H9 (cell line): ENCODE measurements around the gene EXOSC2. TPM values are rescaled to one million over a fixed set of nuclear protein-coding genes. Genes with fewer than 3 reads are reported as not detected.

ENCODE experiments used
- DNase-seq: peaks from one replicate; pipeline ENCODE4 v3.0.0-alpha.2; 2017
- H2AFZ ChIP-seq: one replicate; pipeline ENCODE4 v1.6.1; 2013; ENCODE audit warnings: mild to moderate bottlenecking, low read length, control low read depth, moderate library complexity
- H2AK5ac ChIP-seq: 2 replicates; pipeline ENCODE4 v1.6.1; 2013; ENCODE audit warnings: low read length, control low read depth, mixed read lengths; ENCODE audit not compliant: insufficient read length
- H2BK120ac ChIP-seq: one replicate; pipeline ENCODE4 v1.6.1; 2013; ENCODE audit warnings: low read depth, mild to moderate bottlenecking, low read length, control low read depth, inconsistent platforms; ENCODE audit not compliant: poor library complexity, severe bottlenecking
- H2BK12ac ChIP-seq: 2 replicates; pipeline ENCODE4 v1.6.1; 2013; ENCODE audit warnings: low read length, control low read depth, mixed read lengths, low read depth; ENCODE audit not compliant: insufficient read length
- H2BK15ac ChIP-seq: 2 replicates; pipeline ENCODE4 v1.6.1; 2013; ENCODE audit warnings: low read depth, low read length, control low read depth
- H2BK20ac ChIP-seq: one replicate; pipeline ENCODE4 v1.6.1; 2013; ENCODE audit warnings: low read depth, mild to moderate bottlenecking, low read length, control low read depth, inconsistent platforms; ENCODE audit not compliant: poor library complexity, severe bottlenecking
- H2BK5ac ChIP-seq: 2 replicates; pipeline ENCODE4 v1.6.1; 2013; ENCODE audit warnings: low read length, control low read depth, mixed read lengths; ENCODE audit not compliant: insufficient read length
- H3K14ac ChIP-seq: 2 replicates; pipeline ENCODE4 v1.6.1; 2013; ENCODE audit warnings: low read length, control low read depth; ENCODE audit not compliant: insufficient read depth
- H3K18ac ChIP-seq: 2 replicates; pipeline ENCODE4 v1.6.1; 2013; ENCODE audit warnings: low read depth, mild to moderate bottlenecking, mixed read lengths, low read length, control low read depth; ENCODE audit not compliant: insufficient read length
- H3K23ac ChIP-seq: 2 replicates; pipeline ENCODE4 v1.6.1; 2013; ENCODE audit warnings: low read length, control low read depth, mixed read lengths, low read depth; ENCODE audit not compliant: insufficient read length
- H3K23me2 ChIP-seq: 2 replicates; pipeline ENCODE4 v1.6.1; 2013; ENCODE audit warnings: low read depth, mild to moderate bottlenecking, mixed read lengths, low read length, control low read depth; ENCODE audit not compliant: insufficient read length, poor library complexity, severe bottlenecking
- H3K27ac ChIP-seq: 2 replicates; pipeline ENCODE4 v1.5.1; 2013; ENCODE audit warnings: low read length, control low read depth, mixed read lengths, low read depth; ENCODE audit not compliant: insufficient read length
- H3K27me3 ChIP-seq: 2 replicates; pipeline ENCODE4 v1.6.1; 2013; ENCODE audit warnings: low read length, control low read depth, inconsistent platforms; ENCODE audit not compliant: insufficient read depth
- H3K4ac ChIP-seq: 2 replicates; pipeline ENCODE4 v1.6.1; 2013; ENCODE audit warnings: low read depth, mild to moderate bottlenecking, control low read depth, inconsistent platforms, low read length, moderate library complexity
- H3K4me1 ChIP-seq: 2 replicates; pipeline ENCODE4 v1.6.1; 2013; ENCODE audit warnings: low read length, control low read depth, inconsistent platforms; ENCODE audit not compliant: insufficient read depth
- H3K4me2 ChIP-seq: 2 replicates; pipeline ENCODE4 v1.6.1; 2013; ENCODE audit warnings: low read length, control low read depth, mixed read lengths; ENCODE audit not compliant: insufficient read length, insufficient read depth
- H3K56ac ChIP-seq: 2 replicates; pipeline ENCODE4 v1.6.1; 2013; ENCODE audit warnings: low read depth, mild to moderate bottlenecking, mixed read lengths, low read length, control low read depth; ENCODE audit not compliant: insufficient read length
- H3K79me1 ChIP-seq: 2 replicates; pipeline ENCODE4 v1.6.1; 2013; ENCODE audit warnings: low read depth, mild to moderate bottlenecking, moderate library complexity, low read length, control low read depth, inconsistent platforms; ENCODE audit not compliant: insufficient read depth, poor library complexity, severe bottlenecking
- H3K79me2 ChIP-seq: 2 replicates; pipeline ENCODE4 v1.6.1; 2013; ENCODE audit warnings: low read length, control low read depth, inconsistent platforms; ENCODE audit not compliant: insufficient read depth
- H3K9ac ChIP-seq: 2 replicates; pipeline ENCODE4 v1.6.1; 2013; ENCODE audit warnings: low read length, control low read depth, mixed read lengths; ENCODE audit not compliant: insufficient read length; ENCODE audit errors: extremely low read depth
- H3K9me3 ChIP-seq: one replicate; pipeline ENCODE4 v1.6.1; 2013; ENCODE audit warnings: low read depth, low read length, inconsistent platforms; ENCODE audit not compliant: control insufficient read depth
- H3T11ph ChIP-seq: one replicate; pipeline ENCODE4 v1.6.1; 2013; ENCODE audit warnings: mild to moderate bottlenecking, low read length, control low read depth, inconsistent platforms
- H4K20me1 ChIP-seq: one replicate; pipeline ENCODE4 v1.6.1; 2013; ENCODE audit not compliant: control insufficient read depth, insufficient read length, insufficient read depth
- H4K5ac ChIP-seq: 2 replicates; pipeline ENCODE4 v1.6.1; 2013; ENCODE audit warnings: low read depth, mild to moderate bottlenecking, mixed read lengths, low read length, control low read depth; ENCODE audit not compliant: insufficient read length
- H4K8ac ChIP-seq: replicated peaks from 2 replicates; pipeline ENCODE4 v1.6.1; 2013; ENCODE audit warnings: low read length, control low read depth, mixed read lengths, low read depth; ENCODE audit not compliant: insufficient read length
- H4K91ac ChIP-seq: 2 replicates; pipeline ENCODE4 v1.6.1; 2013; ENCODE audit warnings: low read depth, mild to moderate bottlenecking, moderate library complexity, mixed read lengths, low read length, control low read depth; ENCODE audit not compliant: insufficient read length
- H3K27ac Mint-ChIP-seq, 3 experiments: 2 replicates in 2 of 3; 3 replicates in 1 of 3; pipeline ENCODE4 v1.8.0; 2020 to 2021; ENCODE audit warnings: mixed read lengths in 3 of 3, mild to moderate bottlenecking in 1 of 3, moderate library complexity in 1 of 3
- H3K27me3 Mint-ChIP-seq: 2 replicates; pipeline ENCODE4 v1.8.0; 2021; ENCODE audit warnings: low read depth, mild to moderate bottlenecking, moderate library complexity, mixed read lengths
- H3K36me3 Mint-ChIP-seq, 3 experiments: 2 replicates in 2 of 3; 3 replicates in 1 of 3; pipeline ENCODE4 v1.8.0; 2020 to 2021; ENCODE audit warnings: low read depth in 3 of 3, mixed read lengths in 3 of 3; ENCODE audit not compliant: insufficient read depth in 1 of 3
- H3K4me1 Mint-ChIP-seq, 2 experiments: 2 replicates each; pipeline ENCODE4 v1.8.0; 2020; ENCODE audit warnings: mixed read lengths in 2 of 2
- H3K4me3 Mint-ChIP-seq, 2 experiments: 2 replicates in 1 of 2; 3 replicates in 1 of 2; pipeline ENCODE4 v1.8.0; 2020 to 2021; ENCODE audit warnings: mild to moderate bottlenecking in 2 of 2, mixed read lengths in 2 of 2, moderate library complexity in 1 of 2
- H3K9me3 Mint-ChIP-seq, 2 experiments: 2 replicates in 1 of 2; 3 replicates in 1 of 2; pipeline ENCODE4 v1.8.0; 2020; ENCODE audit warnings: mild to moderate bottlenecking in 2 of 2, mixed read lengths in 2 of 2, moderate library complexity in 1 of 2
- WGBS: extraction: QIAGEN DNeasy Blood & Tissue Kit; methylation state at CpG from one replicate; pipeline ENCODE4 v1.1.7; 2013; ENCODE audit warnings: missing lambda C conversion rate, low lambda C conversion rate, mixed read lengths; ENCODE audit not compliant: insufficient read length; ENCODE audit errors: extremely low coverage; 5-methylcytosine and 5-hydroxymethylcytosine counted together
- total RNA-seq: library from RNA; stranded (reverse); gene quantifications from 2 replicates; pipeline ENCODE4 v1.2.1, GENCODE V29; 2021
- TF ChIP-seq, protein P1 (sequence below): fragments of 200-600 bp; sonication (generic); conservative IDR thresholded peaks from 3 replicates; pipeline ENCODE4 v1.8.0; 2021; ENCODE audit warnings: antibody characterized with exemption, mild to moderate bottlenecking

EXOSC2 gene
- total RNA-seq, 1 experiment from 2014 or later = 94.5 TPM

DNA sequence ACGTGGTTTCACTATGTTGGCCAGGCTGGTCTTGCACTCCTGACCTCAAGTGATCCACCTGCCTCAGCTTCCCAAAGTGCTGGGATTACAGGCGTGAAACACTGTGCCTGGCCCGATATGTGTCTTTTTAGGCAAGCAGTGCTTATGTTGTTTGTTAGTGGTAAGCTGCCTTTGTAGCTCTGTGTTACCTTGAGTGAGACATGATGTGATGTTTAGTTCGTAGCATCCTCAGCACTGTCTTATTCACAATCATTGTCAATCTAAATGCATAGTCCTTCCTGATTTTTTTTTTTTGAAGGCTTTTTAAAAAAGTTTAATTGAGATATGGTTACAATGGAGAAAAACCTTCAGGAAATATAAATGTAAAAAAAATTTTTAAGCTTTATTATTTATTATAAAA lies 45.5 kb downstream of the EXOSC2 start:
- no peak overlapping the region for H3K23ac ChIP-seq
- no peak overlapping the region for H2AFZ ChIP-seq
- H4K91ac ChIP-seq = no peak overlapping the region
- no peak overlapping the region for H3K18ac ChIP-seq
- no CpG with 5 or more reads among the region's 4 CpGs for whole genome bisulfite sequencing
- H2BK12ac ChIP-seq = no peak overlapping the region
- no peak overlapping the region for H2BK20ac ChIP-seq
- no peak overlapping the region for H2BK120ac ChIP-seq
- no peak overlapping the region for H3T11ph ChIP-seq
- no peak overlapping the region for H3K4me2 ChIP-seq
- H2AK5ac ChIP-seq = no peak overlapping the region
- Mint-ChIP-seq H3K9me3 (no peaks in the 10 kb centered on the region; a peak in 2 of 5 replicates), H3K27me3 (no peaks in the 10 kb centered on the region), H3K4me3 (no peak overlapping the region), H3K27ac (0 out of 7 replicates have a peak overlapping the region, but pooled peaks of 1 of the 3 experiments have one; percentile 35), H3K4me1 (peaks cover 12 to 13% of the 10 kb centered on the region in 2 experiments), H3K36me3 (peaks cover 0 to 5% (median 0%) of the 10 kb centered on the region in 3 experiments; a peak in 2 of 7 replicates)
- no peak overlapping the region for H3K4ac ChIP-seq
- H3K27ac ChIP-seq = no peak overlapping the region
- H4K5ac ChIP-seq = no peak overlapping the region
- no peak overlapping the region for H3K56ac ChIP-seq
- DNase-seq = no peak
- H4K20me1 ChIP-seq = no peaks in the 10 kb centered on the region
- H4K8ac ChIP-seq = no peak overlapping the region
- H3K23me2 ChIP-seq = no peaks in the 10 kb centered on the region
- H3K14ac ChIP-seq = no peak overlapping the region
- TF ChIP-seq, protein P1, sequence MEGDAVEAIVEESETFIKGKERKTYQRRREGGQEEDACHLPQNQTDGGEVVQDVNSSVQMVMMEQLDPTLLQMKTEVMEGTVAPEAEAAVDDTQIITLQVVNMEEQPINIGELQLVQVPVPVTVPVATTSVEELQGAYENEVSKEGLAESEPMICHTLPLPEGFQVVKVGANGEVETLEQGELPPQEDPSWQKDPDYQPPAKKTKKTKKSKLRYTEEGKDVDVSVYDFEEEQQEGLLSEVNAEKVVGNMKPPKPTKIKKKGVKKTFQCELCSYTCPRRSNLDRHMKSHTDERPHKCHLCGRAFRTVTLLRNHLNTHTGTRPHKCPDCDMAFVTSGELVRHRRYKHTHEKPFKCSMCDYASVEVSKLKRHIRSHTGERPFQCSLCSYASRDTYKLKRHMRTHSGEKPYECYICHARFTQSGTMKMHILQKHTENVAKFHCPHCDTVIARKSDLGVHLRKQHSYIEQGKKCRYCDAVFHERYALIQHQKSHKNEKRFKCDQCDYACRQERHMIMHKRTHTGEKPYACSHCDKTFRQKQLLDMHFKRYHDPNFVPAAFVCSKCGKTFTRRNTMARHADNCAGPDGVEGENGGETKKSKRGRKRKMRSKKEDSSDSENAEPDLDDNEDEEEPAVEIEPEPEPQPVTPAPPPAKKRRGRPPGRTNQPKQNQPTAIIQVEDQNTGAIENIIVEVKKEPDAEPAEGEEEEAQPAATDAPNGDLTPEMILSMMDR = no peak
- H3K27me3 ChIP-seq = no peaks in the 10 kb centered on the region
- no peaks in the 10 kb centered on the region; the same call in 1 of the 2 replicates for H3K4me1 ChIP-seq
- no peaks in the 10 kb centered on the region for H3K9me3 ChIP-seq
- H2BK15ac ChIP-seq = no peak overlapping the region
- H3K79me1 ChIP-seq = no peaks in the 10 kb centered on the region
- peaks cover 2% of the 10 kb centered on the region; the same call in 1 of the 2 replicates for H3K79me2 ChIP-seq
- H3K9ac ChIP-seq = no peak overlapping the region
- H2BK5ac ChIP-seq = no peak overlapping the region
